T-helper 22 cell (primary cell): ENCODE measurements around the gene ETV3.

ENCODE experiments used
- DNase-seq: peaks from one replicate; pipeline ENCODE4 v3.0.0-alpha.2; 2020; ENCODE audit warnings: low read depth

ETV3 gene

GRCh38 chr1:157161901-157162300 lies 23.7 kb upstream of the ETV3 start:
- no peak for DNase-seq

GRCh38 chr1:157158967-157159366 lies 20.8 kb upstream of the ETV3 start:
- DNase-seq, result no peak

- no peak for DNase-seq
Measured at GRCh38 chr1:157157501-157158190, 19.5 kb upstream of the ETV3 start.

DNA sequence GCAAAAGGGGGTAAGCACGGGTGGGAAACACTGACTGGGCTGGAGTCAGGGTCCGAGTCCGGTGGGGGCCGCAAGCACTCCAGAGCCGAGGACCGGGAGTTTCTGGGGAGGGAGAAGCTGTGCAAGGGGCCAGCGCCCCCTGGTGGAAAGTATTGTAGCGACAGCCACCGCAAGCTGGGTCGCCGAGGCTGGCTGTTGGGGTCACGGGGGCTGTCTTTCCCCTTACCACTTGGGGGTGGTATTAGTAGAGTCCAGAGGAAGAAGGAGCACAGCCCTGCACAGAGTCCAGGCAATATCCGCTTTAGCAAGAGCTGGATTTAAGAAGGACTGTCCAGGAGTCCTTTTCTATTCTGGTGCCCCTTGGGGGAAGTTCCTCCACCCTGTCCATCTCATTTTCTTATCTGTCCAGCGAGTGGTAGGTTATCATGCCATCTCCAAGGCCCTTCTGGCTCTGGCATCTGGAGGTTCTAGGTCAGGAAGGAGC lies 17.9 kb upstream of the ETV3 start:
- DNase-seq, result peak; percentile 40

GRCh38 chr1:157155658-157156057 lies 17.5 kb upstream of the ETV3 start:
- no peak for DNase-seq

GRCh38 chr1:157154940-157155514 lies 16.8 kb upstream of the ETV3 start:
- no peak for DNase-seq

- no peak for DNase-seq
Measured at GRCh38 chr1:157154291-157154690, 16.1 kb upstream of the ETV3 start.

DNA sequence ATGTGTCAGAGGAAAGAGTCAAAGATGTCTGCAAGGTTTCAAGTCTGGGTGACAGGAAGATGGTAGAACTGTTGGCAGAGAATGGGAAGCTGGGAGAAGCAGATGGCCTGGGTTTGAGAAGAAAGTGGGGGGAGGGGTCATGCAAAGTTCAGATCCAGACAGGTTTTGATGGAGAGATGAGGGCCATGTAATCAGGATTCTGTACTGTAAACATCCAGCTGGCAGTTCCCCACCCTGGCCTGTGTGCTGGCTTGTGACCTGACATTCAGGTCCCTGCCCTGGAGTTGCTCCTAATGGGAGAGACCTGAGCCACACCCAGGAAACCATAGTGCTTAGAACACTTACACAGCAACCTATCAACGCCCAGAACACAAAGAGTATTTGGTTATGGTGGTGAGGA lies 15.6 kb upstream of the ETV3 start:
- no peak for DNase-seq

GRCh38 chr1:157152510-157152909 lies 14.3 kb upstream of the ETV3 start:
- DNase-seq, result no peak

- DNase-seq, result no peak
Measured at GRCh38 chr1:157151506-157151905, 13.3 kb upstream of the ETV3 start.

DNA sequence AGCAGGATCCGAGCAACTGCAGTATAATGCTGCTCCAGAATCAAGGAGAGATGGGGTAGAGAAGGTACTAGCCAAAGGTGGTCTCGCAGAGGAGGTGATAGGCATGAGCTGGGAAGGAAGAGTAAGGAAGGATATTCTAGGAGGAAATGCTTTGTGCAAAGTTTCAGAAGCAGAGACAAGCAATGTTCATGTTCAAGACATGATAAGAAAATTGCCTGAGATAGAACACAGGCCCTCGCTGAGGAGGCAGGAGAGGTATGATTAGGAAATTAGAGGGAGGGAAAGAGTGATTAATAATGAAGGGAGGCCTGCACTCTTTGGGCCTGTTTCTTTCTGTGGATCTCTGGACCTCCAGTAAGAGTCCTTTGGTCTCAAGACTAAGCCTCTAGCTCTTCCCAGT lies 12.9 kb upstream of the ETV3 start:
- no peak for DNase-seq

GRCh38 chr1:157150631-157151030 lies 12.4 kb upstream of the ETV3 start:
- no peak for DNase-seq

DNA sequence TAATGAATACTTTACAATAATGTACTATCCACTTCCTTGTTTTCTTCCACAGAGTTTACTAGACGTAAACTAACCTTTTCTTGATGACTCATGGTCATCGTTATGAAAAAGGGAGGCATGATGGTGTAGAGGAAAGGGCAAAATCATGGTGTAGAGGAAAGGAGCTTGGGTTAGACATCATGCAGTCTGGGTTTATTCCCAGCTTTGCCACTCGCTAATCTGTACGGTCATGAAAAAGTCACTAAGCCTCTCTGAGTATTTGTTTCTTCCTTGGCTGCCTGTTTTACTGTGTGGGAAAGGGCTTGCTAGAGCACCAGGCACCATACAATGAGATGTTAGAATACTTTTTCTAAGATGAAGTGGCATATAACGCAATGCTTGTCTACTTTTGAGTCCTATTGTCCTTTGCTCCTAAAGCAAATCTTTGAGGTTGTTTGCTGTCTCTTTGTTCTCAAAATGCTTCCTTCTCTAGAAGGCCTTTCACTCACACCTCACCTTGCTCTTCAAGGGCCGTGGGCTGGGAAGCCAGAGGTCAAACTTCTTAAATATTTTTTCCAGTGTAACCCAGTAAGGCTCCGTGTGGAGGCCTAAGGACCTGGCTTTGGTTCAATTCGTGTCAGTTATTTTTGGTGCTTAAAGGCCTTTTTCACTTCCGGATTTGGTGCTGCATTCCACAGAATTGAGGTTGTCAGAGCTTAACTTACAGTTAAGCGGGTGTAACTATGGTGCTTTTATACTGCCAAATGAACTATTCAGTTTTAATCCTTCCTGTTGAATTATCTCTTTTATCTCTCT lies 9.9 kb upstream of the ETV3 start:
- DNase-seq, result no peak

- no peak for DNase-seq
Measured at GRCh38 chr1:157147037-157147436, 8.8 kb upstream of the ETV3 start.

GRCh38 chr1:157146244-157146643 lies 8.0 kb upstream of the ETV3 start:
- DNase-seq, result no peak

DNA sequence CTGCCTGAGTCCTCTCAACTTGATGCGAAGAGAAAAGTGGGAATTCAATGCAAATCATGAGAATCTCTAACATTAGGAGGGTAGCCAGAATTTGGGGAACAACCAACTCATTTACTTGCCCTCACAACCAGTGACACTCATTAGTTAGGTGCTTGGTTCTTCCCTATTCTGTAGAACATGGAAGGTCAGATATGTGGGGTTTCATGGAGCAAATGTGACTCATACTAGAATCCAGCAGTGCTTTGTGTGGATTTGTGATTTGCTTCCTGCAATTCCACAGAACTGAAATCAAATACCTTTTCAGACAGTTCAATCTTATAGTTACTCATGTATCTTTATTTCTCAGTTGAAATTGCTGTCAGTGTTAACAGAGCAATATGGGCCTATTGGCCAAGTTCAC lies 6.9 kb upstream of the ETV3 start:
- no peak for DNase-seq

DNA sequence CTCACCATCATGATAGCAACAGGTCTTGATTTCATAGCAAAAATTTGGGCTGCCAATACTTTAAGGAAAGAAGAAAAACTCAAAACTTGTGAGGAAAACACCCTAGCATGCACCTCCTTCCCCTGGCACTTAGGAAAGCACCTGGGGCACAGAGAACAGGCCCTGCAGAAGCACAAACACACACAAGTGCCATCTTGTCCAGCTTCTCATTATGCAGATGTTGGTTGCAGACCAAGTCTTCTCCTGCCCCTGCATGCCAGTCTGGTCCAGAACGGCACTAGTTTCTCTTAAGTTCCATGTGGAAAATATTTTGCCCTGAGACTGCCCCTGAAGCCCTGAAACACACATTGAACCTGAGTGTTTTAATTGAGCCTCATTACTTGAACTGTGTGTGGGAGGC lies 6.3 kb upstream of the ETV3 start:
- no peak for DNase-seq

DNA sequence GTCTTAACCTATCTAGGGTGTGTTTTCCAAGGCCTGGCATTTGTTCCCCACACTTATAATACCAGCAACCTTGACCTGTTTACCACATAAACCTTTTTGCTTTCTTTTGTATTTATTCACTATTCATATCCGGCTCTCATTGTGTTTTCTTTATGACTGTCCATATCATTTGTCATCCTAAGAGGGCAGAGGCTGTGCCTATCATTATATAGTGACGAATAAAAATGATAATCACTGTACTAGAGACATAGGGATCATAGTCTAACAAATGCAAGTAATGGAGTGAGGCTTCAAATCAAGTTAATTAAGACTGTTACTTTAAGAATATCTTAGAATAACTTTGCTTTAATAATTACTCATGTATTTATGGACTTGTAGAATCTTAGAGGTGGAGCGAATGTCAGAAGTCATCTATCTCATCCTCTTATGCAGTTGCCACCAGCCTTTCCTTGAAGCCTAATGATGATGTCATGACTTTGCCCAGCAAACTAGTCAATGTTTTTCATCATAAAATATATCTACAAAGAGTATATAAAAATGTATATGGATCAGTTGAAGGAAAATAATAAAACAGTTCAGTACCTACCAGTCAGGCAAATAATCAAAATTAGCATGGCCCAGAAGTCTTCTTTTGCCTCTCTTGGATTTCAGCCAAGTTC lies 4.7 kb upstream of the ETV3 start:
- no peak for DNase-seq

- no peak for DNase-seq
Measured at GRCh38 chr1:157142201-157142600, 4.0 kb upstream of the ETV3 start.

GRCh38 chr1:157141212-157141855 lies 3.1 kb upstream of the ETV3 start:
- no peak for DNase-seq

DNA sequence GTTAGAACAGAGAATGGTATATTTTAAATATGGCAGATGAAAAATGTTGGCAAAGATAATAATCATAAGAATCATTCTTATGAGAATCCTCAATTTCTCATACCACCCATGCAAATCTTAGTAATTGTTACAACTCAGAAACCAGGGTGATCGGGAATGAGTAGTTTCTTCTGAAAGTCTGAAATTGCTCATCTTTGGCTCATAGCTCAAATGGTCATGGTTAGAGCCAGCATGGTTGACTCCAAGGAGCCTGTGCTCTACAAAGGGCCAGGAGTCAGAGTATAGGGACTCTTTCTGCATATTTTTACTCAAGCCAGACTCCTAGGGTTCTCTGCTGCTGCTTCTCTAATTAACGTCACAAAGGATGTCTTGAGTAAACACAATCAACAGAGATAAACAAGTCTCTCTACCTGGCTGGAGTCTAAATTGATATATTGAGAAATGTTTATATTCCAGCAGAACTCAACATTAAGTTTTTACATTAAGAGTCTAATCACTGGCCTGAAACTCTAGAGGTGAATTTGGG lies 1.9 kb upstream of the ETV3 start:
- no peak for DNase-seq
